ENCODE data around the gene ADRA2A. TPM values are rescaled to one million over a fixed set of nuclear protein-coding genes. Genes with fewer than 3 reads are reported as not detected.
A peak's percentile ranks its signal among the peaks of the same experiment; 100 is the strongest.

The ADRA2A gene
- total RNA-seq: 1 to 10 TPM; 2.3 to 9.6 (median 3.6) TPM
- polyA plus RNA-seq: 1 to 10 TPM in 1 of 3 donors, under 1 TPM in 2; 0.32 to 1.0 (median 0.75) TPM
- long read RNA-seq, donor 1, partial matches to known transcripts: 0 of 2 reads
- long read RNA-seq, donor 1, other reads (novel, unspliced or antisense): 0 of 2 reads
- long read RNA-seq, donor 2, partial matches to known transcripts: 0 of 2 reads
- long read RNA-seq, donor 2, other reads (novel, unspliced or antisense): 0 of 2 reads
- long read RNA-seq, donor 3, partial matches to known transcripts: 0 of 2 reads
- long read RNA-seq, donor 3, other reads (novel, unspliced or antisense): 0 of 2 reads
- long read RNA-seq, donor 4: 0 reads
- long read RNA-seq, donor 5, transcript ADRA2A-201 (1 exons, 3,745 nt): major isoform, 7 of 7 reads
- long read RNA-seq, donor 5, partial matches to known transcripts: 0 of 7 reads
- long read RNA-seq, donor 5, other reads (novel, unspliced or antisense): 0 of 7 reads
- long read RNA-seq, donor 6, partial matches to known transcripts: 0 of 2 reads
- long read RNA-seq, donor 6, other reads (novel, unspliced or antisense): 0 of 2 reads
- long read RNA-seq, donor 7, transcript ADRA2A-201 (1 exons, 3,745 nt): major isoform, 5 of 5 reads
- long read RNA-seq, donor 7, partial matches to known transcripts: 0 of 5 reads
- long read RNA-seq, donor 7, other reads (novel, unspliced or antisense): 0 of 5 reads
- long read RNA-seq, donor 8, partial matches to known transcripts: 0 of 3 reads
- long read RNA-seq, donor 8, other reads (novel, unspliced or antisense): 0 of 3 reads
- long read RNA-seq, donor 9, transcript ADRA2A-201 (1 exons, 3,745 nt): major isoform, 6 of 6 reads
- long read RNA-seq, donor 9, partial matches to known transcripts: 0 of 6 reads
- long read RNA-seq, donor 9, other reads (novel, unspliced or antisense): 0 of 6 reads
- long read RNA-seq, donor 10, transcript ADRA2A-201 (1 exons, 3,745 nt): major isoform, 5 of 5 reads
- long read RNA-seq, donor 10, partial matches to known transcripts: 0 of 5 reads
- long read RNA-seq, donor 10, other reads (novel, unspliced or antisense): 0 of 5 reads

DNA sequence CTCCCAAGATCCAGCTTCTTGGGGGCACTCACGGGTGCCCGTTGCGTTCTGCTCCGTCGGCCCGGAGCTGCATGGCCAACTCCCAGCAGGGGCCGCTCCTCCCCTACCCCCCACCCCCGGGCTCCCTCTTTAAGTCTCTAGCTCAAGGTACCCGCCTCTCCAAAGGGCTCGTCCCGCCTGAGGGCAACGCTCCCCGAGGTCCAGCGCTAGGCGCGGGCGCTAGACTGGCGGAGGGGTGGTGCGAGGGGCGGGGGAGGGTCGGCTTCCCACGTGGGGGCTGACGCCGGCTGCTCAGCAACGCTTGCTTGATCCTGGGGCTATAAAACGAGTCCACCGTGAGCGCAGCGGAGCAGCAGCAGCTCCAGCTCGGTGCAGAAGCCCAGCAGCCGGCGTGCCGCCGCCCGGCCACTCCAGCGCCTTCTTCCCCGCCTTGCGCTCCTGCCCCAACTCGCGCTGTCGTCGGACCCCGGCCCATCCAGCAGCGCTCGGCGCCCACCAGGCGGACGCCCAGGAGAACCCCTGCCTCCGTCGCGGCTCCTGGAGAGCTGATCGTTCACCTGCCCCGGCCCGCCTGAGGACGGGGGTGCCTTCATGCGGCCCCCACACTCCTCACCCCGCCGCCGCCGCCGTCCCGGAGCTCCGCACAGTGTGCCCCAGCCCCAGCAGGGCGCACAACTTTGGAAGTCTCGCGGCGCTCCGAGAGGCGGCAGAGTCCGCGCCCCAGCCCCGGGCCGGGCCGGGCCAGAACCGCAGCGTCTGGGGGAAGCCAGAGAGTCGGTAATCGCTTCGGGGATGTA is at the start of gene ADRA2A:
Gene ADRA2A, plus strand, starts transcription at position 348 of the 797 bp plus-strand sequence. CDS start 968 bp downstream, outside the sequence.
- peak in 6 of 7 donors; percentile 21 to 40 (median 32) for DNase-seq
- Histone ChIP-seq H3K27me3 (peaks cover 43% of the 10 kb centered on the region), H3K27ac (no peak within 1 kb of the TSS), H3K4me1 (replicated peaks in 1 of 2) (peaks cover 5 to 23% of the 10 kb centered on the region in 2 donors), H3K4me3 (peak within 1 kb of the TSS in 2 of 4 donors; percentile 37 to 51), H3K36me3 (replicated peaks in 1 of 2) (no peaks in the 10 kb centered on the region), H3K9me3 (replicated peaks in 1 of 3) (no peaks in the 10 kb centered on the region)
- TF ChIP-seq, protein P1, sequence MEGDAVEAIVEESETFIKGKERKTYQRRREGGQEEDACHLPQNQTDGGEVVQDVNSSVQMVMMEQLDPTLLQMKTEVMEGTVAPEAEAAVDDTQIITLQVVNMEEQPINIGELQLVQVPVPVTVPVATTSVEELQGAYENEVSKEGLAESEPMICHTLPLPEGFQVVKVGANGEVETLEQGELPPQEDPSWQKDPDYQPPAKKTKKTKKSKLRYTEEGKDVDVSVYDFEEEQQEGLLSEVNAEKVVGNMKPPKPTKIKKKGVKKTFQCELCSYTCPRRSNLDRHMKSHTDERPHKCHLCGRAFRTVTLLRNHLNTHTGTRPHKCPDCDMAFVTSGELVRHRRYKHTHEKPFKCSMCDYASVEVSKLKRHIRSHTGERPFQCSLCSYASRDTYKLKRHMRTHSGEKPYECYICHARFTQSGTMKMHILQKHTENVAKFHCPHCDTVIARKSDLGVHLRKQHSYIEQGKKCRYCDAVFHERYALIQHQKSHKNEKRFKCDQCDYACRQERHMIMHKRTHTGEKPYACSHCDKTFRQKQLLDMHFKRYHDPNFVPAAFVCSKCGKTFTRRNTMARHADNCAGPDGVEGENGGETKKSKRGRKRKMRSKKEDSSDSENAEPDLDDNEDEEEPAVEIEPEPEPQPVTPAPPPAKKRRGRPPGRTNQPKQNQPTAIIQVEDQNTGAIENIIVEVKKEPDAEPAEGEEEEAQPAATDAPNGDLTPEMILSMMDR (IDR thresholded peaks at IDR 0.05): no peak
- TF ChIP-seq POLR2A (IDR thresholded peaks at IDR 0.05): no peak
- intact Hi-C loops (cut with DNase I): loop anchor here (10.0 kb wide), 2 partner anchors 288 to 518 kb away; no protein-coding TSS in a partner anchor
- 0 to 1% (median 0%) methylated on average over 33 to 79 of the region's 79 CpGs; no CpG with 5 or more reads in 1 of the 4 donors for WGBS, 4 donors

DNA sequence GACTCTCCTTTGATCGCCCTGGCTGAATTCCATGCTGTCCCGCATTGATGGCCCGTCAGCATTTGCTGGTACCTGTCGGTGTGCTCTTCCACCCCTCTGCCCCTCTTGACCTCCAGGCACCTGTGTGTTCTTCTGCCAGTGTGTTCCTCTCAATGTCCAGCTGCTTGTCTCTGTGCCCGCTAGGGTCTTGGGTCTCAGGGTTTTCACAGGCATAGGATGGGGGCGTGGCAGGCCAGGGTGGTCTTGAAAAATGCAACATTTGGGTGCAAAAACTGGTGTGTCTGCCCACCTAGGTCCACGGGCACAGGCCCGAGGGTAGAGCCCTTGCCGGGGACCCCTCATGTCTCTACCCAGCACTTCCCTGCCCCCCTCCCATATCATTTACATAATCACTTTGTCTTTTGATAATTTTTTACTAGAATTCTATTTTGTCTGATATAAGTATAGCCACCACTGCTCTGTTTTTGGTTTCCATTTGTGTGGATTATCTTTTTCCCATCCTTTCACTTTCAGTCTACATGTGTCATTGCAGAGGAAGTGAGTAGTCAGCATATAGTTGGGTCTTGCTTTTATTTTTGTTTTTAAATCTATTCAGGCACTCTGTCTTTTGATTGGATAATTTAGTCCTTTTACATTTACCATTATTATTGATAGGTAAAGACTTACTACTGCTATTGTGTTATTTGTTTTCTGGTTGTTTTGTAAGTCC is 46.6 kb upstream of the ADRA2A start:
- intact Hi-C loops (cut with DNase I): no loop called here
- Histone ChIP-seq H3K9me3 (replicated peaks in 1 of 3) (no peaks in the 10 kb centered on the region), H3K27me3 (no peaks in the 10 kb centered on the region), H3K4me3 (no peak overlapping the region), H3K27ac (no peak overlapping the region), H3K4me1 (replicated peaks in 1 of 2) (no peaks in the 10 kb centered on the region), H3K36me3 (replicated peaks in 1 of 2) (no peaks in the 10 kb centered on the region)
- TF ChIP-seq, protein P1 (IDR thresholded peaks at IDR 0.05): no peak
- WGBS, 4 donors: 95 to 99% (median 97%) methylated on average over 8 to 9 of the region's 9 CpGs
- DNase-seq: no peak

DNA sequence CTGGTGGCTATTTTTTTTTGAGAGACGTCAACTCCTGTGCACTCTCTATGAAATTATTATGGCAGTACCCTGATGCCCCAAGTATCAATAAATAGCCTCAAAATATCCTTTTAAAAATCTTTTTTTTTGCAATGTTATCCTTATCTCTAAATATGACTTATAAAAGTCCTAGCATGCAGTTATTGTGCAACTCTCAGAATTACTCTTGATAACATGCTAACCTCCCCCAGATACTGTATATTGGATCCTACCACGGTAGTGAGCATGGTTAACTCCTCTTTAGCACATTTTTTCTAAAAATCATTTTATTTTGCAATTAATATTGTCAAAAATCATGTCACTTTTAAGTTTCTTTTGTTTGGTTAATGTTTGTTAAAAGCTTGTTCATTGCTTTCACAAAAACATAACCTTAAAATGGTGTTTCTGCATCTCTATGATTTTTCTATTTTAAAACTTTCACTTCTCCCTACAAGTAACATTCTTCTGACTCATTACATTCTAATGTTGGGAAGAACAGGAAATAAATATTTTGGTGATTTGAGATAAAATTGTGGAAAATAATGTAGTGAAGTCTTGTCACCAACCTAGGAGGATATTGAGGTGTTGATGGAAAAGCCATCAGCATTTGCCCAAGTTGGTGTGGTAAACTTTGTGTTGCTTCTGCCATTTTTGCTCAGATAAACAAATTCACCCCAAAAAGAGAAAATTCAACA is 42.1 kb upstream of the ADRA2A start:
- H3K27ac ChIP-seq: no peak overlapping the region
- no peak for DNase-seq
- WGBS, 4 donors: 79 to 85% (median 81%) methylated on average over 2 of the region's 2 CpGs
- intact Hi-C loops (cut with DNase I): no loop called here
- TF ChIP-seq, protein P1 (IDR thresholded peaks at IDR 0.05): no peak
- no peak for TF ChIP-seq POLR2A (IDR thresholded peaks at IDR 0.05)
- H3K27me3 ChIP-seq: no peaks in the 10 kb centered on the region
- peaks cover 0 to 7% (median 0%) of the 10 kb centered on the region in 3 donors for H3K9me3 ChIP-seq (replicated peaks in 1 of 3)
- no peaks in the 10 kb centered on the region for H3K4me1 ChIP-seq (replicated peaks in 1 of 2)
- H3K4me3 ChIP-seq: no peak overlapping the region
- H3K36me3 ChIP-seq (replicated peaks in 1 of 2): no peaks in the 10 kb centered on the region
